NCI-H748 treated with DMSO at 0.1 percent for 48 hours (cell line): ENCODE data around the gene INSYN2A.

Experiments used
- DNase-seq: peaks from one replicate; lab custom pipeline; 2025; lab: John Stamatoyannopoulos, UW

Gene INSYN2A

DNA sequence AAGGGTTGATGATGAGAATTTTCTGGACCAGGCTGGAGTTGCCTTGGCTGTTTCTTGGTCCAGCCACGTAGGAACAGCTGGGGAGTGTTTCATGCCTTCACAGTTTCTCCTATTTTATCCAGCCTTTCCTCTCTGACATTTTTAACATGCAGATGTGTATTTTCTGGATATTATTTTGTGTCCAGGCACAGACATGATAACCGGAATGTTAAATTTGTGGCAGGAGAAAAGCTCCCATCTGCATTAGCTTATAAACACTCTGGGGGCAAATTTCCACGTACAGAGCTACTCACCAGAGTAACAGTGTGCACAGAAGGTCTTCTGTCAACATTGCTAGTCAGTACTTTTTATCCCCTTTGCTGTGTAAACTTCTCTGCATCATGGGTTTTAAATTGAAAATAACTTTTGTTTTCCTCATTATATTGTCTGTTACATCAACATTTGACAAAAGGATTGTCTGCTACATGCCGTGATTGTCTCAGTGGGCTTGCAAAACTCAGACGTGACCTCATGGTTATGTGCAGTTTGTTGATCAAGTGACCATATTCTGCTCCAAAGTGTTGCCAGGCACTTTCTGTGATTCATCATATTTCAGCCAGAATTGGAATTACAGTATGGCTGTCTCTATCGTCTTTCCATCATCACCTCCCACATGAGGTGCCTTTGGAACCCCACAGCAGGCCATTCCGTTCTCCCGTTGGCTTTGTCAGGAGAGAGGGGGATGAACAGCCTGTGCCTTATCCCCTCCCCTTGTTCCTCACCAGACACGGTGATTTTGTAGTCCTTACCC lies 41.4 kb downstream of the INSYN2A start:
- no peak for DNase-seq

DNA sequence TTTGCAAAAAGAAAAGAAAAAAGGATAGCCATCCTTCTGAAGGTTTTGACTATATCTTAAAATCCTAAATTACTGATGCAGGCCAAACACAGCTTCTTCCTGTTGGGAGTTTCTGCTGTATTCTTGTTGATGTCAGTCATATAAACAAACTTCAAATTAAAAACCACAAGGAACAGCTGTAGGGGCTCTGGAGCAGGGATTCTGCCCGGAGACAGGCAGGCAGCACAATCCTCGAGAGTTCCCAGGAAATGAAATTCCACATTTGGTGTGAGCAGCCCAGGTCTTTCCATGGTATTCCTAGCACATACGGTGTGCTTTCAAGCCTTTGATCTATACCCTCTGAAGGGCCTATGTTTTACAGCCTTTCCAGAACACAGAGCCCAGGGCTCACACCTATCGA lies 43.2 kb downstream of the INSYN2A start:
- DNase-seq, result no peak

DNA sequence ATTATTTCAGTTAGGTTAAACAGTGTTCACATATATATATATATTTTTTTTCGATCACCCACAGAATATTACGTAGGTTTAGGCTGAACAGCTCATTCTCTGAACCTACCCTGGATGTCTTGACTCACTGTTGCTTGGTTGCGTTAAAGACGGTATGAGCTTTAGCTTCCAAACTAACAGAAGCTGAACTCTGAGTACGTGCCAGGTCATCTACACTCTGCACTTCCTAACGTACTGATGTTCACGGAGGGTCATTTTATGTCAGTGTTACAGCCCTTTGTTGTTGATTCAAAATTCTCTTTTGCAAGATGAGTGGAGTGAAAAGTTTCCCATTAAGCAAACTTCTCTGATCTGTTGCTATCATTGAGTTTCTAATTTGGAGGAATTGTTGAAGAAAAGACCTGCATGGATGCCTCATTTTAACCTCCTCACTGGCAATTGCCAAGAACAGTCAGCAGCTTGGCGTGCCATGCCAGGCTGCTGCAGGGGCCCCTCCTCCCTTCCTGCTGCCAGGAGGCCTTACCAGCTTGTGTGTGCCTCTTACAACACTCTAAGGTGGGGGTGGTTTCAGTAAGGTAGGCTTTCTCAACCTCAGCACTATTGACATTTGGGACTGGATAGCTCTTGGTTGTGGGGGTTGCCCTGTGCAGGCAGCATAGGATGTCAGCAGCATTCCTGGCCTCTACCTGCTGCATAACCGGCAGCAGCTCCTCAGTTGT lies 44.3 kb downstream of the INSYN2A start:
- no peak for DNase-seq

DNA sequence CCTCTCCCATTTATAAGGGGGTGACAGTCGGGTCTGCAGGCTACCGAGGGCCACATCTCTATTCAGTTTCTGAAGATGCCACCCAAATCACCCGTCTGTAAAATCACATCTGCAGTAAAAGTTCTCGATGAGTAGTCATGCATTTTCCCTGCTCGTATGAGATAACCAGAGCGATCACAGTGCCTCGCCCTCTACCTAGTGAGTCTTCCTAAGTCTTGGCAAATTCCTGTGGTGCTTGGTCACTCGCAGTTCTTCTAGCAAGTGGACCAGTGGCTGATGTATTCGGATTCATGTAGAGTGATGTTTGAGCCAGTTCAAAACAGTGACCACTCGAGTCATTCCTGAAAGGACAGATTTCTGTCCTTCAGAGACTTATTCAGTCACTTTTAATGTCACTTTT lies 44.9 kb downstream of the INSYN2A start:
- no peak for DNase-seq

DNA sequence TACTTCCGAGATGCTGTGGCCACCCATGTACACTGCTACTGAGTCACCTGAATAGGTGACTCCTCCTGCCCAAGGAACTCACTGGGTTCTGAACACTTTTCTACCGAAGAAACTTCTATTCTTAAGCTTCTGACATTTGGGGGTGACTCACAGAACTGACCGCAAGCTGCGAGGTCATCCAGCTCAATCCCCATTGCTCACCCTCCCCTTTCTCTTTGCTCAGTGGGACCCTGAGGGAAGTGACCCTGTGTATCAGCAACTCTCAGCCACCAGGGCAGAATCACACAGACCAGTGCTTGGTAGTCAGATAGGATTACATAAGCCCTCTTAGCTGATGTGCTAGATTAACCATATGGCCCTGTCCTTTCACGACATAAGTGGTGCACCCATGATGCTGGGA lies 46.3 kb downstream of the INSYN2A start:
- DNase-seq, result no peak

DNA sequence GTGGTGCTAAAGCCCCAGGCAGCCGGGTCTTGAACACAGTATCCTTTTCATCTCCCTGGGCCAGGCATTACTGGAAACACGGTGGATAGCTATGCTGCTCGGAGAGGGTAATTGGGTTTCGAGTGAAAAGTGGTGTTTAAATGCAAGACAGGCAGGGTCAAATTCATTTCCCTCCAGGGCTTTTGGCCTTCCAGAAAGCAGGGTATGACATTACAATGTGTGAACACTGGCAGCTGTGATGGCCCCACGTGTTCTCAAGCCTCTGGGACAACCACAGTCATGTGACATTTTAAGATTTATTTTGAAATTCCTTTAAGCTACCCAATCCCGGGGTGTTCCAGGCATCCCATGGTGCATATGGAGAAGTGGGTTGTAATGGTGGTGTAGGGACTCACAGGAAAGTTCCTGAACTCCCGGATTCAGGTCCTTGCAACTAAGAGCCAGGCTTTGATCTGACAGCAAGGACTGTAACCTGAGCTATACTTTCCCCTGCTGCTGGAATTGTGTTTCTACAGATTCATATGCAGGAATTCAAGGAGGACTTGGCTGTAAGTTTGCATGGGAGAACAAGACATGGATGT lies 46.8 kb downstream of the INSYN2A start:
- no peak for DNase-seq

DNA sequence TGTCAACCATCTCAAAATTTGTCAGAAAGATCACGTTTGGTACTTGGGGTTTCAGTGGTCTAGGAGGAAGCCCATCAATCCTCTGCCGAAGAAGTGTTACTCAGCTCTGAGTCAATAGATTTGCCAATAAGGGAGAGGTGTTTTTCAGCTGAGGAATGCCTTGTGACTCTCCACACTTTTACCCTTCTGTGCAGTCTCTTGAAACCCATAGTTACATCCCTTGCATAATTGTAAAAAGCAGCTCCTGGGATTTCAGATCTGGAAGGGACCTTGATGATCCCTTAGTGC lies 47.5 kb downstream of the INSYN2A start:
- no peak for DNase-seq

DNA sequence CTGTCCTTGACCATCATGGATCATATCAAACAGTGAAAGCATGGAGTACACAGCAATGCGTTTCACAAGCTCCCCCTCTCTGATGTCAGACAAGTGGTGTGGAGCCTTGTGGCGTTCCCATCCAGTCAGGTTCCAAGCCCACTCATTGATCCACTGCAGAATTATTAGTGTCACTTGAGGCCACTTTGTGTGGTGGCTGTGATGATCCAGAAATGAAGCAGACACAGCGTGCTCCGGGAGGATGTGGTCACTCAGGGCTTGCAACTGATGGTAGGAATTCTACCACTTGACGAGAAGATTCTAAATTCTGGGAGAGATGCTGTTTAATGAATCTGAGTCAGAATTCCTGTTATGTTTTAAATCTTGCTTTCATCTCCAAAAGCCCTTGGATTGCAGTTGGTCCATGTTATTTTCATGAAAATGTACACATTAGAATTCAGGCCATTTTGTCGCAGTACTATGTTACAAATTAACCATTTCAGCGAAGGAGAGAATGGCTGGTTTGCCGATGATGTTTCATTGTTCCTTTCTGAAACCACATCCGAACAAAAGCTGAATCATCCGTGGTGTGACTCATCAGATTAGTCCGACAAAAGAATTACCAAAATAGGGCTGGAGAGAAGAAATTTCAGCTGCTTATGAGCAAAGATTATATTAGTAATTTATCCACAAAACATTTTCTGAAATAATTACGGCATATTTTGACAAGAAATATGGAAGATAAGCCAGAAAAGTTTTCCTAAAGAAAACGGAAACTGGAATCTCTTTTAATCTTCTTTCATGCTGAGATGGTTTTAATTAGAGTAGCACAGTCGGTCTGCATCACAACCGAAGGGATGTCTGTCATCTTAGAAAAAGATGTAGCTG lies 48.1 kb downstream of the INSYN2A start:
- DNase-seq, result no peak

DNA sequence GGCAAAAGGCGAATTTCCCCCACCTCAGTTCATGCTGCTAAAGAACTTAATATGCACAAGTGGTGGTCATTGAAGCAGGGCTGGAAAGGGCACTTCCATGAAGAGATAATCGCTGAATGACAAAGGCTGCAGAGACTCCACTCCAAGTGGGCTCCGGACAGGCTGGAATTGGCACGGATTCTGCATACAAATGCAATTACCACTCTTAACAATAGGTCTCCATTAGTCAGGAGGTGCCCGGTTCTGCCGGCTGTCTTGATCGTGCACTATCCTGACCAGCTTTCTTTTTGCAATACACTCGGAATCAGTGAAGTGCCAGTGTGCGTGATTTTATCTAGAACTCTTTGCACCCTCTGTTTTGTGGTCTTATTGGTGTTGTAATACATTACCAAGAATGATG lies 49.7 kb downstream of the INSYN2A start:
- DNase-seq, result peak; percentile 9
